ENCODE results near the gene GJC2. TPM values are rescaled to one million over a fixed set of nuclear protein-coding genes. Genes with fewer than 3 reads are reported as not detected.
A peak's percentile ranks its signal among the peaks of the same experiment; 100 is the strongest.

Gene GJC2
- total RNA-seq, 6 donors from 2014 or later, result 1.4 to 8.7 (median 2.0) TPM

GRCh38 chr1:228207381-228207810 lies 57.7 kb downstream of the GJC2 start:
- no peaks in the 10 kb centered on the region for H3K27me3 ChIP-seq
- peaks cover 0 to 3% (median 0%) of the 10 kb centered on the region in 4 donors for H3K36me3 ChIP-seq
- ATAC-seq (ENCODE audit: low FRiP score in 2 of 2), result peak in 1 of 2 donors; percentile 3
- H3K27ac ChIP-seq, result no peak overlapping the region
- WGBS, 2 donors, result 67 to 89% methylated on average over 1 to 8 of the region's 8 CpGs
- TF ChIP-seq CTCF (IDR thresholded peaks at IDR 0.05), result no peak
- no peak for TF ChIP-seq POLR2A (IDR thresholded peaks at IDR 0.05)
- H3K4me1 ChIP-seq, result peaks cover 0 to 9% (median 2%) of the 10 kb centered on the region in 4 donors
- H3K4me3 ChIP-seq, result no peak overlapping the region
- no peak for DNase-seq
- no peaks in the 10 kb centered on the region for H3K9me3 ChIP-seq

- Histone ChIP-seq H3K36me3 (peaks cover 0 to 3% (median 0%) of the 10 kb centered on the region in 4 donors), H3K9me3 (no peaks in the 10 kb centered on the region), H3K27me3 (no peaks in the 10 kb centered on the region), H3K27ac (peak within 1 kb of the TSS in 2 of 4 donors; percentile 10 to 35), H3K4me1 (peaks cover 6 to 16% (median 10%) of the 10 kb centered on the region in 4 donors), H3K4me3 (peak within 1 kb of the TSS in 3 of 4 donors; percentile 9 to 17 (median 14))
- 56 to 58% methylated on average over 18 to 27 of the region's 30 CpGs for WGBS, 2 donors
- no peak for TF ChIP-seq CTCF (IDR thresholded peaks at IDR 0.05)
- TF ChIP-seq POLR2A (IDR thresholded peaks at IDR 0.05), result no peak
- TF ChIP-seq POLR2AphosphoS5 (IDR thresholded peaks at IDR 0.05), result no peak
- TF ChIP-seq EP300 (IDR thresholded peaks at IDR 0.05), result no peak
- DNase-seq, result peak in 1 of 2 donors; percentile 75
- no peak for ATAC-seq (ENCODE audit: low FRiP score in 2 of 2)
Observed at GRCh38 chr1:228207851-228208821, 58.4 kb downstream of the GJC2 start, which contains the start of gene OBSCN. Gene OBSCN, plus strand, starts transcription at chr1:228208044. Its CDS starts 3,740 bp downstream, at chr1:228211784.

GRCh38 chr1:228208831-228209551 lies 59.3 kb downstream of the GJC2 start:
- TF ChIP-seq CTCF (IDR thresholded peaks at IDR 0.05) (no peak), POLR2A (IDR thresholded peaks at IDR 0.05) (no peak), EP300 (IDR thresholded peaks at IDR 0.05) (no peak), POLR2AphosphoS5 (IDR thresholded peaks at IDR 0.05) (no peak)
- Histone ChIP-seq H3K9me3 (no peaks in the 10 kb centered on the region), H3K4me1 (peaks cover 11 to 22% (median 13%) of the 10 kb centered on the region in 4 donors), H3K27ac (no peak overlapping the region), H3K27me3 (no peaks in the 10 kb centered on the region), H3K36me3 (peaks cover 0 to 3% (median 0%) of the 10 kb centered on the region in 4 donors), H3K4me3 (peak overlapping the region in 2 of 4 donors; percentile 9 to 14)
- DNase-seq (no peak), ATAC-seq (ENCODE audit: low FRiP score in 2 of 2) (no peak)
- WGBS, 2 donors, result 67 to 71% methylated on average over 3 to 19 of the region's 19 CpGs

Small RNA genes within 50 kb of the gene (small RNA-seq; reads per million reads assigned to genes)
- gene AL359510.1, result 0 reads per million in 4 donors

Other genes starting within 250 kb of the GJC2 start
- gene WNT9A, start 202.0 kb upstream of the GJC2 start, total RNA-seq, result 10 to 100 TPM in 4 of 6 donors, 1 to 10 TPM in 2; 4.2 to 15.5 (median 10.9) TPM
- gene WNT3A, start 142.9 kb upstream of the GJC2 start, total RNA-seq, result 10 to 100 TPM in 2 of 6 donors, 1 to 10 TPM in 4; 1.0 to 19.6 (median 6.4) TPM
- gene ARF1, start 67.2 kb upstream of the GJC2 start, total RNA-seq, result 100 to 1,000 TPM; 157 to 487 (median 374) TPM
- gene C1orf35, start 46.6 kb upstream of the GJC2 start, total RNA-seq, result 10 to 100 TPM; 12.8 to 34.6 (median 17.8) TPM
- 100 to 1,000 TPM in 1 of 6 donors, 10 to 100 TPM in 5; 42.4 to 161 (median 60.1) TPM for gene MRPL55, start 40.6 kb upstream of the GJC2 start, total RNA-seq
- gene GUK1, start 9.7 kb upstream of the GJC2 start, total RNA-seq, result 100 to 1,000 TPM; 198 to 385 (median 269) TPM
- 10 to 100 TPM in 4 of 6 donors, 1 to 10 TPM in 2; 6.1 to 19.3 (median 13.9) TPM for gene IBA57, start 15.9 kb downstream of the GJC2 start, total RNA-seq
- gene OBSCN, start 58.1 kb downstream of the GJC2 start, total RNA-seq, result 100 to 1,000 TPM in 1 of 6 donors, 10 to 100 TPM in 5; 15.7 to 160 (median 47.0) TPM

All from upper lobe of left lung (tissue), 6 donors.